Body of pancreas (tissue), 4 donors: ENCODE data around the gene CCDC107. TPM values are rescaled to one million over a fixed set of nuclear protein-coding genes. Genes with fewer than 3 reads are reported as not detected.

Experiments
- ATAC-seq: fragments of 150-250 bp; one replicate; pipeline ENCODE4 v1.9.1; 2016
- DNase-seq, 4 donors: peaks; one replicate each; pipeline ENCODE4 v3.0.0-alpha.2; 2019
- H3K27ac ChIP-seq, 4 donors: fragments of 200-600 bp; sonication (generic); 1 replicate in 3 of 4; 2 replicates in 1 of 4; pipeline versions ENCODE4 v1.5.1 to v1.6.1; 2016 to 2019; ENCODE audit warnings: mild to moderate bottlenecking in 1 of 4, mixed read lengths in 1 of 4, moderate library complexity in 1 of 4
- H3K27me3 ChIP-seq, 2 donors: fragments of 200-600 bp; sonication (generic); one replicate each; pipeline ENCODE4 v1.6.0; 2016; ENCODE audit warnings: mild to moderate bottlenecking in 1 of 2
- H3K36me3 ChIP-seq, 2 donors: fragments of 200-600 bp; sonication (generic); replicated peaks in 1 of 2; 2 replicates each; pipeline ENCODE4 v1.5.1; 2016; ENCODE audit warnings: low read depth in 2 of 2; ENCODE audit not compliant: insufficient read depth in 1 of 2
- H3K4me1 ChIP-seq: fragments of 200-600 bp; sonication (generic); one replicate; pipeline ENCODE4 v1.6.0; 2016
- H3K4me3 ChIP-seq, 2 donors: fragments of 200-600 bp; sonication (generic); 1 replicate in 1 of 2; 2 replicates in 1 of 2; pipeline ENCODE4 v1.5.1; 2016 to 2019
- H3K9me3 ChIP-seq, 3 donors: fragments of 200-600 bp; sonication (generic); 1 replicate in 2 of 3; 2 replicates in 1 of 3; pipeline ENCODE4 v1.5.1; 2016
- CTCF ChIP-seq, 7 experiments: fragments of 450-650 bp in 4 of 7; fragments of 200-600 bp in 3 of 7; sonication (generic) in 3 of 7; IDR thresholded peaks; one replicate each; pipeline ENCODE4 v1.5.1; 2016 to 2019; ENCODE audit warnings: antibody characterized with exemption in 7 of 7
- POLR2A ChIP-seq, 3 donors: fragments of 450-650 bp; IDR thresholded peaks; one replicate each; pipeline ENCODE4 v1.6.1; 2016; ENCODE audit warnings: antibody characterized with exemption in 3 of 3, mild to moderate bottlenecking in 2 of 3
- WGBS, 2 donors: methylation state at CpG; one replicate each; pipeline ENCODE4 v1.1.5; 2017; 5-methylcytosine and 5-hydroxymethylcytosine counted together
- intact Hi-C: fragments of 100-400 bp; cut with DNase I; formaldehyde crosslinking; loops from one replicate; pipeline ENCODE4 v1.15.1; 2023
- total RNA-seq, 2 donors: library from RNA; depleted of rRNA; stranded (reverse); fragments of >200 nt; gene quantifications; one replicate each; pipeline ENCODE4 v1.1.0, GENCODE V29; 2016

CCDC107 gene
- total RNA-seq, 2 donors from 2014 or later, result 15.8 to 42.2 TPM

DNA sequence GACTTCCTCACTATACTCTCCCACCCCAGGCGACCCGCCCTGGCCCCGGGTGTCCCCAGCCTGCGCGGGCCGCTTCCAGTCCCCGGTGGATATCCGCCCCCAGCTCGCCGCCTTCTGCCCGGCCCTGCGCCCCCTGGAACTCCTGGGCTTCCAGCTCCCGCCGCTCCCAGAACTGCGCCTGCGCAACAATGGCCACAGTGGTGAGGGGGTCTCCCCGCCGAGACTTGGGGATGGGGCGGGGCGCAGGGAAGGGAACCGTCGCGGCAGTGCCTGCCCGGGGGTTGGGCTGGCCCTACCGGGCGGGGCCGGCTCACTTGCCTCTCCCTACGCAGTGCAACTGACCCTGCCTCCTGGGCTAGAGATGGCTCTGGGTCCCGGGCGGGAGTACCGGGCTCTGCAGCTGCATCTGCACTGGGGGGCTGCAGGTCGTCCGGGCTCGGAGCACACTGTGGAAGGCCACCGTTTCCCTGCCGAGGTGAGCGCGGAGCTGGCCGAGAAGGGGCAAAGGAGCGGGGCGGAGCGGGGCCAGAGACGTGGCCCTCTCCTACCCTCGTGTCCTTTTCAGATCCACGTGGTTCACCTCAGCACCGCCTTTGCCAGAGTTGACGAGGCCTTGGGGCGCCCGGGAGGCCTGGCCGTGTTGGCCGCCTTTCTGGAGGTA lies 17.8 kb downstream of the CCDC107 start:
- 17 to 20% methylated on average over 1 to 51 of the region's 51 CpGs for WGBS, 2 donors
- no peak overlapping the region for H3K27ac ChIP-seq
- peak overlapping the region in 1 of 2 donors; percentile 7 for H3K4me3 ChIP-seq
- H3K4me1 ChIP-seq, result peaks cover 34% of the 10 kb centered on the region
- TF ChIP-seq POLR2A (IDR thresholded peaks at IDR 0.05) (no peak), CTCF (IDR thresholded peaks at IDR 0.05) (no peak)
- no peaks in the 10 kb centered on the region for H3K9me3 ChIP-seq
- intact Hi-C loops, result no loop called here
- ATAC-seq (peak; percentile 47), DNase-seq (peak in 2 of 4 donors; percentile 37 to 45)
- H3K36me3 ChIP-seq, result no peaks in the 10 kb centered on the region
- H3K27me3 ChIP-seq, result no peaks in the 10 kb centered on the region

DNA sequence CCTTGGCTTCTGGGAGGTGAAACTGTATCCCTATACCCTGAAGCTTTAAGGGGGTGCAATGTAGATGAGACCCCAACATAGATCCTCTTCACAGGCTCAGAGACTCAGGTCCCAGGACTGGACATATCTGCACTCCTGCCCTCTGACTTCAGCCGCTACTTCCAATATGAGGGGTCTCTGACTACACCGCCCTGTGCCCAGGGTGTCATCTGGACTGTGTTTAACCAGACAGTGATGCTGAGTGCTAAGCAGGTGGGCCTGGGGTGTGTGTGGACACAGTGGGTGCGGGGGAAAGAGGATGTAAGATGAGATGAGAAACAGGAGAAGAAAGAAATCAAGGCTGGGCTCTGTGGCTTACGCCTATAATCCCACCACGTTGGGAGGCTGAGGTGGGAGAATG lies 21.0 kb downstream of the CCDC107 start:
- TF ChIP-seq CTCF (IDR thresholded peaks at IDR 0.05) (no peak), POLR2A (IDR thresholded peaks at IDR 0.05) (no peak)
- Histone ChIP-seq H3K27ac (no peak overlapping the region), H3K9me3 (no peaks in the 10 kb centered on the region), H3K4me1 (peaks cover 16% of the 10 kb centered on the region), H3K36me3 (no peaks in the 10 kb centered on the region), H3K4me3 (no peak overlapping the region), H3K27me3 (no peaks in the 10 kb centered on the region)
- WGBS, 2 donors, result 86 to 88% methylated on average over 5 of the region's 5 CpGs
- no peak for DNase-seq
- intact Hi-C loops, result no loop called here
- ATAC-seq, result no peak

- no peak for ATAC-seq
- Histone ChIP-seq H3K4me1 (peaks cover 14% of the 10 kb centered on the region), H3K27me3 (no peaks in the 10 kb centered on the region), H3K4me3 (no peak overlapping the region), H3K9me3 (no peaks in the 10 kb centered on the region), H3K36me3 (no peaks in the 10 kb centered on the region), H3K27ac (no peak overlapping the region)
- no peak for DNase-seq
- TF ChIP-seq POLR2A (IDR thresholded peaks at IDR 0.05) (no peak), CTCF (IDR thresholded peaks at IDR 0.05) (no peak)
- 87 to 90% methylated on average over 4 to 8 of the region's 8 CpGs for WGBS, 2 donors
- intact Hi-C loops, result no loop called here
These were observed 21.8 kb downstream of the CCDC107 start for GRCh38 chr9:35679766-35680330.

GRCh38 chr9:35680331-35681105 lies 22.4 kb downstream of the CCDC107 start:
- intact Hi-C loops, result no loop called here
- DNase-seq, result no peak
- H3K4me1 ChIP-seq, result peaks cover 10% of the 10 kb centered on the region
- no peak overlapping the region for H3K27ac ChIP-seq
- no peaks in the 10 kb centered on the region for H3K36me3 ChIP-seq
- 63 to 72% methylated on average over 15 of the region's 15 CpGs for WGBS, 2 donors
- TF ChIP-seq CTCF (IDR thresholded peaks at IDR 0.05) (no peak), POLR2A (IDR thresholded peaks at IDR 0.05) (no peak)
- no peaks in the 10 kb centered on the region for H3K9me3 ChIP-seq
- no peaks in the 10 kb centered on the region for H3K27me3 ChIP-seq
- H3K4me3 ChIP-seq, result no peak overlapping the region
- no peak for ATAC-seq
